NCI-H345 treated with DMSO at 0.1 percent for 48 hours (cell line): Measurements from ENCODE around the gene KIAA1755.

Experiments
- DNase-seq: peaks from one replicate; lab custom pipeline; 2025; ENCODE audit not compliant: unreplicated experiment; lab: John Stamatoyannopoulos, UW

The KIAA1755 gene

GRCh38 chr20:38208088-38208487 is 52.4 kb downstream of the KIAA1755 start:
- DNase-seq, result no peak

DNA sequence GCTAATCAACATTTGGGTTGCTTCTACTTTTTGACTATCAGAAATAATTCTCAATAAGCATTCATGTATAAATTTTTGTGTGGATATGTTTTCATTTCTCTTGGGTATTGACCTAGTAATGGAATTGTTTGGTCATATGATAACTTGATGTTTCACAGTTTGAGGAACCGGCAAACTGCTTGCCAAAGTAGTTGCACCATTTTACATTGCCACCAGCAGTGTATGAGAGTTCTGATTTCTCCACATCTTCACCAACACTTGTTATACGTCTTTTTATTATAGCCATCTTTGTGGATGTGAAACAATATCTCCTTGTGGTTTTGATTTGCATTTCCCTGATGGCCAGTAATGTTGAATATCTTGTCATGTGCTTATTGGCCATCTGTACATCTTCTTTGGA is 52.9 kb downstream of the KIAA1755 start:
- DNase-seq, result no peak

DNA sequence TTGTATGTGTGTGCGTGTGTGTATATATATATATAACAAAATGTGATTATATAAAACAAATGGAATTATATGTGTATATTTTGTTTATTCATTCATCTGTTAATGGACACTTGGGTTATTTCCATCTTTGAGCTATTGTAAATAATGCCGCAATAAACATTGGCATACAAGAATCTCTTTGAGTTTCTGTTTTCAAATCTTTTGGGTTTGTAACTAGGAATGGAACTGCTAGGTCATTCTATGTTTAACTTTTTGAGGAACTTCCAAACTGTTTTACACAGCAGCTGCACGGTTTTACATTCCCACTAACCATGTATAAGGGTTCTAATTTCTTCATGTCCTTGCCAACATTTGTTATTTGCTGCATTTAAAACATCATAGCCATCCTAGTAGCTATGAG is 55.5 kb downstream of the KIAA1755 start:
- no peak for DNase-seq

DNA sequence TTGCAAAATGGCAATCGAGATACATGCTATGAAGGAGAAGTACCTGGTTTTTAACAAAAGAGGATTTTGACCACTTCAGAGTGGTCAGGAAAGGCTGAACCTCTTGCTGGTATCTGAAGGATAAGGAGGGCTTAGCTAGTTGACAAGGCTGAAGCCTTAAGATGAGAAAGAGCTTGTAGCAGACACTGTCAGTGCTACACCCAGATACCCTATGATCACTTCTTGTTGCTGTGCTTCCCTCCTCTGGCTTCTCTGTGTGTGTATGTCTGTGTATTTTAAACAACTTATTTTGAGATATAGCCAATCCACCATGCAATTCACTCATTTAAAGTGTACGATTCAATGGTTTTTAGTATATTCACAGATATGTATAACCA is 56.6 kb downstream of the KIAA1755 start:
- DNase-seq, result no peak

GRCh38 chr20:38203337-38203980 is 57.1 kb downstream of the KIAA1755 start:
- DNase-seq, result no peak

DNA sequence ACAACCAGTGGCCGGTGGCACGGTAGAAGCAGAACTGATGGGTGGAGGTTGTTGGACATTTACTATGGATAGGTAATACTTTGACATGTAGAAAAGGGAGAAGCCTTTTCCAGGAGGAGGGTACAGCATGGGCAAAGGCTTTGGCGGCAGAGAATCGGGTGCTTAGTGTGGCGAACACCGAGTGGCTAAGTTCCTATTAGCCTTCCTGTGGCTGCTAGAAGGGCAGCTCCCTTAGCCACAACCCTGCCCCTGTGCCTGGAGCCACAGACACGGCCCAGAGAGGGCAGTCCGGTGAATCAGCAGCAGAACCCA is 57.6 kb downstream of the KIAA1755 start:
- no peak for DNase-seq

DNA sequence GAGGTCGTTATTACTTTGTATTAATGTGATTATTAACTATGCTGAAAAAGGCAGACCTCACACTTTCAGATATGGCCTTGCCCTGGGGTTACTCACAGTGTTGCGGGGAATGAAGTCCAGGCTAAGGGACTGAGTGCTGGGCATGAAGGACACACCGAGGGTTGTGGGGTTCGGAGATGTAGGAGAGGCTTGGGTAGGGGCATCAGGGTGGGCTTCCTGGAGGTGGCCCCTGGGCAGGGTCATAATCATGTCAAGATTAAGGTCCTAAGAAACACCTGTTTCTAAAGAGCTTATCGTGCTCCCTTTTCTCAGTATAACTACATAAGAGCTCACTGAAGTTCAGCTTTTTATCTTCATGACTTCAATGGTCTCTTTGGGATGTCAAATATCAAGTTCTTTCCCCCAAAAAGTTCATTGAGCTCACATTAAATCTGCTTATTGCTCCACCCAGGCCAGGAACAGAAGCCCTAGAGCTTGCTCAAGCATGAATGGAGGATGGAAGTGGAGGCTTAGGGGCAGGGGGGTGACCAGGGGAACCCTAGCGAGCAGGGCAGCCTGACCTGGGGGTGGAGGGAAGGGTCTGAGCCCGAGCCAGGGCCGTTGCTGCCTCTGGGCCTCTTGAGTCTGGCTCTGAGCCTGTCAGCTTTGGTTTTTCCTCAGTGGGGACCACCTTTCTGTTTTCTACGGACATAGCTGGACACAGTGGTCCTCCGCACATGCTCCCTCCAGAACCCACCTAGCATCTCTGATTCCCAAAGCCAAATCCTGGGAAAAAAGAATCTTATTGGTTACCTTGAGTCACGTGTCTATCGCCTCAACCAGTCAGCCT is 58.2 kb downstream of the KIAA1755 start:
- no peak for DNase-seq

GRCh38 chr20:38201356-38201755 is 59.2 kb downstream of the KIAA1755 start:
- DNase-seq, result no peak

GRCh38 chr20:38200646-38201045 is 59.9 kb downstream of the KIAA1755 start:
- DNase-seq, result no peak

- no peak for DNase-seq
Measured at GRCh38 chr20:38199501-38200390, 60.8 kb downstream of the KIAA1755 start.

DNA sequence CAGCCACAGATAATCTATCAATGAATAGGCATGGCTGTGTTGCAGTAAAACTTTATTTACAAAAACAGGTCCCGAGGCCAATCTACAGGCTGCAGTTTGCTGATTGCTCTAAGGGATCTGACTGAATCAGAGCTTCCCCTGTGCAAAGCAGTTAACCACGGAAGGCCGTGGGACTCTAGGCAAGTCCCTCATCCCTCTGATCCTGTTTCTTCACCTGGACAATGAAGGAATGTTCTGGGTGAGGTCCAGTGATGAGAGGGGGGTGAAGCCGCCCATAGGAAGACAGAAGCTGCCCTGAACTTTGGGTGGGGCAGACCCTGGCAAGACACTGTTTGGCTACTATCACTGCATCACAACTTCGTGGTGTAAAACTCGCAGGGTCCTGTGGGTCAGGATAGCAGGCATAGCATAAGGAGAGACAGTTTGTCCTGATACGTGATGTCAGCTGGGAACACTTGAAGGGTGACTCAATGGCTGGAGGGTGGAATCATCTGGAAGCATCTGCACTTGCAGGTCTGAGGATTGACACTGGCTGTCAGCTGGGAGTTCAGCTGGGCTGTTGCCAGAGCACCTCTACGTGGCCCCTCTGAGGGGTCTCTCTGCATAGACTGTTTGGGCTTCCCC is 62.2 kb downstream of the KIAA1755 start:
- no peak for DNase-seq

DNA sequence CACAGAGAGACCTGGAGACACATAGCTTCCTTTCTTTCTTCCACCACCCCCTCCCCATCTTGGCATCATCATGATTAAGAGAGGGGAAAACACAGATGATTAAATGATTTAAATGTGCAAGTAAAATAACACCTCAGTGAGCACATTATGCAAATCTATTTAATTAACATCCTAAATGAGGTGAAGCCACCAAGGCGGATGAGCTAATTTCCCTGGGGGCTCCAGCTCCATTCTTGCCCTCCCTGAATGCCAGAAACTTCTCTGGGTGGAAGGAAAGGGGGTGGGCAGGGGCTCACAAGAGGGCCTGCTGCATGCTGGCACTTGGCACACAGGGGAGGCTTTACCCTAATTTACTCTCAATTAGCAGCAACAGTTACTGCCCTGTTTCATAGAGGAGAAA is 62.9 kb downstream of the KIAA1755 start:
- no peak for DNase-seq

DNA sequence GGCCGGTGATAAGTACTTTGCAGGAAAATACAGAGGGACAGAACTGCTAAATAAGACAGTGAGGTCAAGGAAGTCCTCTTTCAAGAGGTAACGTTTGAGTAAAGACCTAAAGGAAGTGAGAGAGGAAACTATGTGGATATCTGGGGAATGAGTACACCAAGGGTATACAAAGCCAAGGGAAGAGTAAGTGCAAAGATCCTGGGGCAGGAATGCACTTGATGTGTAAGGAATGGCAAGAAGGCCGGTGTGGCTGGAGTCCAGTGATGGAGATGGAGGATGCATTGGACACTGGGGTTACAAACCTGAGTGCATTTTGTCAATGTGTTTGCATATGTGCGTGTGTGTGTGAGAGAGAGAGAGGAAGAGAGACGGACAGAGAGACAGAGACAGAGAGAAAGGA is 63.3 kb downstream of the KIAA1755 start:
- no peak for DNase-seq

GRCh38 chr20:38196592-38196991 is 63.9 kb downstream of the KIAA1755 start:
- no peak for DNase-seq

DNA sequence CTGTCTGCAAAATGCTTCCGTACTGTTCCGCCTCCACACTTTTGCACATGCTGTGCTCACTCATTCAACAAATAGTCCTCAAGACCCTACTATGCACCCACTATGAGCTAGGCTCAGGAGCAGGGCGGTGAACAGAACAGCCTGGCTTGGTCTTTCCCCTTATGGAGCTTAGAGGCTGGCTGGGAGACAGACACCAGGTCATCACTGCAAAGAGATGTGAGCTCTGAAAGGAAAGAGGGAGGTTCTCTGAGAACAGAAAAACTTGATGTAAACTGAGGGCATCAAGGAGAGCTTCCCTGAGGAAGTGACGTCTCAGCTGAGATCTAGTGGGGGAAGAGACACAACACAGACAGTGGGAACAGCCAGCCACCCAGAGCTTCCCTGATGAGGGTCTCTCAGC is 64.5 kb downstream of the KIAA1755 start:
- no peak for DNase-seq

GRCh38 chr20:38195521-38195920 is 65.0 kb downstream of the KIAA1755 start:
- no peak for DNase-seq

GRCh38 chr20:38194971-38195504 is 65.5 kb downstream of the KIAA1755 start:
- DNase-seq, result no peak

DNA sequence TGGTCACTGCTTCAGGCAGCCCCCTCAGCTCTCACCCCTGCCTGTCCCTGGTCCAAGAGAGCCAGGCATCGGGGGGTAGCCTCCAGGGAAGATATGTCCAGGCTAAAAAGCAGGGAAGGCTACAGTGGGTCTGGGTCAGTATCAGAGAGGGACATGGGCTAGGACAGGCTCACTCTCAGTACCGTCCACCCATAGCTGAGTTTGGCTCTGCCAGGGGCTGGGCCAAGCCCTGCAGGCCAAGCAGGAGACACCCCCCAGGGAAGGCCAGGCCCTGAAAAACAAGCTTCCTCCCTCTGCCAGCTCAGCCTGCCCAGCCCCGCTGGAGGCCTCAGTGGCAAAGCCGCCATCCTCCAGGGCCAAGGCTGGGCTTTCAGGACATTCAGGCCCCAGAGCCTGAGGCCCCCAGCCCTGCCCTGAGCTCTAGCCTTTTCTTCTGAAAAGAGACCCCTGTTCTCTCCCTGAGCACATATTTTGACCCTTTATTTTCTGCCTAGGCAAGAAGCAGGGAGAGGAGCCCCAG is 66.9 kb downstream of the KIAA1755 start:
- no peak for DNase-seq

GRCh38 chr20:38192323-38192885 is 68.1 kb downstream of the KIAA1755 start:
- DNase-seq, result no peak

DNA sequence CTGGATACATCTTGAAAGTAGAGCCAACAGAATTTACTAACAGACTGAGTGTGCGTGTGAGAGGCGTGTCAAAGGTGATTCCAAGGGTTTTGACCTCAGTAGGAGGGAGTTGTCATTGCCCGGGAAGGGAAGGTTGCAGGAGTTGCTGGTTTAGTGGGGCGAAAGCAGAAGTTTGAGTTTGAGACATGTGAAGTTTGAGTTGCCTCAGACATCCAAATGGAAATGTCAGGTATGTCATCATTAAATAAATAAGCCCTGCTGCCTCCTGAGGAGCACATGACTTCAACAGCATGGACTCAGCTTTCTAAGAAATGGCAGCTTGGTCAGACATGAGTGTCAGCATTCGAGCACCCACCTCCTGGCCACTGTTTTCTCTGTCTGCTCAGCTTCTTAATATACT is 68.9 kb downstream of the KIAA1755 start:
- no peak for DNase-seq

DNA sequence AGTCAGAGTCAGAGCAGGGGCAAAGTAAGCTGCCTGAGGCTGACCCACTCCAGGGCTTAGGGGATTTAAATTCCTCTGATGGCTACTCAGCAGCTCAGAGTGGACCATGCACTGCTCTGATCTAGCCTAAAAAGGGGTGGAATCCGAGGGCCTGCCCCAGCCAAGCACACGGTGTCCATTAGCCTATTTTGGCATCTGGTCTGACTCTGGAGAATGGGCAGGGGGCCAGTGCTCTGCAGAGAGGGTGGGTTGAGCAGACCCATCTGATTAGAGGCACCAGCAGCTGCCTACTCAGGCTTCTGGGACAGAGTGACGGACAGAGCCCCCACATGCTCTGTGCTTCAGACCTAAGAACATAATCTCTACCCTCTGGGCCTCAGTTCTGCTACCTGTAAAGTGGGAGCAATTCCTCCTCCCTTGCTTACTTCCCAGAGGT is 69.6 kb downstream of the KIAA1755 start:
- DNase-seq, result no peak
